HG03521 (cell line): ENCODE data around the gene CDS2.

Experiments used
- ATAC-seq: cut with Tn5 transposase; IDR thresholded peaks from one replicate; pipeline ENCODE4 v1.9.1; 2021; ENCODE audit warnings: mild to moderate bottlenecking, moderate library complexity; ENCODE audit not compliant: unreplicated experiment

Gene CDS2

DNA sequence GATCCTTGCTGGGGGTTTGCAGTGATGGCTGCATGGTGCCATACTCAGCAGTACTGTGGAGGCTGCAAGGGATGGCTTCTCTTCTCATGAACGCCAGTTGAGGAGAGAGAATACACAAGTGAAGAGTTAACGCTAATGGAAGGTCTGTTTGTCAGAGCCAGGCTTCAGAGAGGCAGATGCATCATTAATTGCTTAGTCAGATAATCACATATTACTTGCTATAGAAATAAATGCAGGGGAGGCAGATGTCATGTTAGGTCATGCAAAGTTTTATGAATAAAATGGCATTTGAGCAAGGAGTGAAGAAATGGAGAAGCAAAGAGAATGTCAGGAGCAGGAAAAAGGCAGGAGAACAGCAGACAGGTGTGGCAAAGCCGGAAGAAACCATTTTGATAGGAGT is 51.2 kb downstream of the CDS2 start:
- ATAC-seq = no peak

DNA sequence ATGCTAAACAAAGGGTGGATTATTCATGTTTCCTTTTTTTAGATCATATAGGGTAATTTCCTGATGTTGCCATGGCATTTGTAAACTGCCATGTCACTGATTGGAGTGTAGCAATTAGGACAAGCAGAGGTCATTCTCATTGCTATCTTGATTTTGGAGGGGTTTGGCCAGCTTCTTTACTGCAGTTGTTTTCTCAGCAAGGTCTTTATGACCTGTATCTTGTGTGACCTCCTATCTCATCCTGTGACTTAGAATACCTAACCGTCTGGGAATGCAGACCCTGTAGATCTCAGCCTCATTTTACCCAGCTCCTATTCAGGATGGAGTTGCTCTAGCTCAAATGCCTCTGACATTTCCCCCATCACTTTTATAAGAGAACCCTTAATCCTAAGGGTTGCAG is 53.6 kb downstream of the CDS2 start:
- no peak for ATAC-seq

DNA sequence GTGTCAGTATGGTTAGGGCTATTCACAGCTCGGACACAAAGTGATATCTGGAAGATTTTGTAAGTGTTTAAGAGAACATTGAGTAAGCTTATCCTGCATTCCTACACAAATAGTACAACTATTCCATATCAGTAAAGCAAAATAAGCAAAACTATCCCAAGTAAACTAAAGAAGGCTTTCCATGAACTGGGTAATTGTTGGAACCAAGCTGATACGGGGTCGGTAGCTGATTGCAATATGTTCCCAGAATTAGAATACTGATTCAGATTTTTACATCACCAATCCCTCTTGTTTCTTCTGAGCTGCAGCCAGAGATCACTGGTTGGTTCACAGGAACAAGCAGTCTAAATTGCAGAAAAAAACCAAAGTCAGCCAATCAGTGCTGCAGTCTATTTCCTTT is 54.1 kb downstream of the CDS2 start:
- ATAC-seq = no peak

DNA sequence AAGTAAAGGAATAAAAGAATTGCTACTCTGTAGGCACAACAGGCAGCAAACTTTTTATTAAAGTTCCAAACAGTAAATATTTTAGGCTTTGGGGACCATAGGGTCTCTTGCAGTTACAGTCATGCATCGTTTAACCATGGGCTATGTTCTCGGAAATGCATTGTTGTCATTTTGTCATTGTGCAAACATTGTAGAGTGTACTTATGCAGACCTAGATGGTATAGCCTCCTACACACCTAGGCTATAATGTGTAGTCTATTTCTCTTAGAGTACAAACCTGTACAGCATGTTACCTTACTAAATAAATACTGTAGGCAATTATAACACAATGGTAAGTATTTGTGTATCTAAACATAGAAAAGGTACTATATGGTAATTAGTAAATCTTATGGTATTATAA is 54.7 kb downstream of the CDS2 start:
- ATAC-seq = no peak

DNA sequence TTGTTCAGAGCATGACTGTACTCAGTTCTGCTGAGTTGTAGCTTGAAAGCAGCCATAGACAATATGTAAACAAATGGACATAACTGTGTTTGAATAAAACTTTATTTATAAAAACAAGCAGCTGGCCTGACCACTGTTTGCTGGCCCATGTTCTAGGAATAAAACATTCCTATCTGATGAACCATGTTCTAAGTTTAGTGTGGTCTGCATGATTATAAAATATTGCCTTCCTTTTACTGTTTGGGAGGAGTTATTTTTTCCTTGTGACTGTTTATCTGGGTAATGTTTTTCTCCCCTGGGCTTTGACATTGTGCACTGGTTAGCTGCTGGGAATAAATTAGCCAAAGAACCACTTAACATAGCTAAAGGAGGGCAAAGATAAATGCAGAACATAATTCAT is 55.1 kb downstream of the CDS2 start:
- ATAC-seq = no peak

DNA sequence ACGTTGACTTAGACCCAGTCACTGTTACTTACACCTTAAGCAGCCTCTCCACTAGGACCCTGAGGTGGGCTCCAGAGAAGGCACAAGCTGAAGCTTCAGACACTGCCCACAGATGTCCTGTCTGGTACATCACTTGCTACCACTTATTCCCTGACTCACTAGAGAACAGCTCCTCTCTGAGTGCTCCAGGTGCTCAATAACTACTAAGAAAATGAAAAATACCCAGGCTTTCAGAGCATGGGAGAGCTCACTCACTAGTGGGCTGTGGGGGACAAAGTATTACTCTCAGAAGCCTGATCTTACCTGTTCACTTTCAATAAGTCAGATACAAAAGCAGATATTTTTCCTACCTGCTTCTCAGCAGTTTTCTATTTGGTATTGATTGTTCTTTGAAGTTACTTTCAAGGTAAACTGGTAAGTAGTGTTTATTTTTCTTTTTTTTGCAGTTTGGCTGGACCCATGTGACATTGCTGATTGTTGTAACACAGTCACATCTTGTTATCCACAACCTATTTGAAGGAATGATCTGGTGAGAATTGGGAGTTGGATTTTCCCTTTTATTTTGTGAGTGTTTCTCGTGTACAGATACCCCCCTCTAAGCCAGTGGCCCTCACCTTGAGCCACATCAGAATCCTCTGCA is 55.9 kb downstream of the CDS2 start:
- ATAC-seq = no peak

DNA sequence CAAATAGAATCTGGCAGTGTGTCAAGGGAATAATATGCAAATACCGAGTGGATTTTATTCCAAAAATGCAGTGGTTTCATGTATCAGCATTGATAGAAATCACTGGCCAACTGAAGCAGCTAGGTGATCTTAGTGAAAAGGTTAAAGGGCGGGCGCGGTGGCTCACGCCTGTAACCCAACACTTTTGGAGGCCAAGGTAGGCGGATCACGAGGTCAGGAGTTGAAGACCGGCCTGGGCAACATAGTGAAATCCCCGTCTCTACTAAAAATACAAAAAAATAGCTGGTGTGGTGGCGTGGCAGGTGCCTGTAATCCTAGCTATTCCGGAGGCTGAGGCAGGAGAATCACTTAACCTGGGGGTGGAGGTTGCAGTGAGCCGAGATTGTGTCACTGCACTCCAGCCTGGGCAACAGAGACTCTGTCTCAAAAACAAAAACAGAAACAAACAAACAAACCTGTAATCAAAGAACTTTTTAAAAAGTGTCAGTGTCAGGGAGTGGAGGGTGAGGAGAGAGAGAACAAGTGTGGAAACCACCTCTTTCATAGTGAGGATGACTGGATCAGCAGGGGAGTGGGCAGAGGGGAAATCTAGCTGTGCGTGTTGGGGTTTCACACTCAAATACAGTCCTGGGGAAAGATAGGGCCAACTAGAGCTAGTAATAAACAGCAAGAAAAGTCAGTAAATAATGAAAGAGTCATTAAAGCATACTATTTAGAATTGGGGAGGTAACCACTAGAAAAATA is 57.1 kb downstream of the CDS2 start:
- no peak for ATAC-seq

DNA sequence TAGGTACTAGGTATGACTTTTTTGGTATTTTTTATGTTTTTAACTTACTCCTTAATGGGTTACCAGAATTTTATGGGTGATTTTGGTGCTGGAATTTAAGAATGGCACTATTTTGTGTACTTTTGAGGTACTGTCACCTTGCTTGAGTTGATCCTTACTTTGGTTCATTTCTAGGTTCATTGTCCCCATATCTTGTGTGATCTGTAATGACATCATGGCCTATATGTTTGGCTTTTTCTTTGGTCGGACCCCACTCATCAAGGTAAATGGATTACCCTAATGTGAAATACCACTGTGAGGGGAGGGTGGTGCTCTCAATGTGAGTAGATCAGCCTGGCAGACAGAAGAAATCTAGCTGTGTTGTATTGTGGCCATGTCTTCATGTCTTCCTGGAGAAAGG is 57.9 kb downstream of the CDS2 start:
- ATAC-seq = no peak

DNA sequence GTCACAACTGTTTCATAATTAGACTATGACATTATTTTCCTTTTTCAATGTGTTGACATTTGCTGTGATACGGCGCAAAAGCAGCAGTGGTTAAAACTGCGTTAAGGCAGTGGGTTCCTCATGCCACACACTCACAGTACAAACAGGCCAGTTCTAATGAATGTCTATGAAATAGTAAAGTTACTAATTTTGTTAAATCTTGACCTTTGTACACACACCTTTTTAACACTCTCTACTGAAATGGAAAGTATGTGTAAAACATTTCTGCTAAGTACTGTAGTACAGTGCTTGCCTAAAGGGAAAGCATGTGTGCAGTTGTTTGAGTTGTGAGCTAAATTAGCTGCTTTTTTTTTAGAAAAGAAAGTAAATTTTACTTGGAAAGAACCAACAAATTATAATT is 60.3 kb downstream of the CDS2 start:
- no peak for ATAC-seq

DNA sequence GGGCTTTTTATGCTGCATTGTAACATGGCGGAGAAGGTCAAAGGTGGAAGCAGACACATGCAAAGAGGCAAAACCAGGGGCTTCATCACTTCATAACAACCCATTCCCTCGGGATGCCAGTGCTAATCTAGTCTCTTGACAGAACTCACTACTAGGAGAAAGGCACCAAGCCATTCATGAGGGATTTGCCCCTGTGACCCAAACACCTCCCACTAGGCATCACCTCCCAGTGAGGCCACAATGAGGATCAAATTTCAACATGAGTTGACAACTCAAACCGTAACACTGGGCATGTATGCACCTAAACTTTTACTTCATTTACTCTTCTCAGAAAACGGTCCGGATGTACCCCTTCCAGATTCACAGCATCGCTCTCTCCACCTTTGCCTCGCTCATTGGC is 61.9 kb downstream of the CDS2 start:
- ATAC-seq = no peak

DNA sequence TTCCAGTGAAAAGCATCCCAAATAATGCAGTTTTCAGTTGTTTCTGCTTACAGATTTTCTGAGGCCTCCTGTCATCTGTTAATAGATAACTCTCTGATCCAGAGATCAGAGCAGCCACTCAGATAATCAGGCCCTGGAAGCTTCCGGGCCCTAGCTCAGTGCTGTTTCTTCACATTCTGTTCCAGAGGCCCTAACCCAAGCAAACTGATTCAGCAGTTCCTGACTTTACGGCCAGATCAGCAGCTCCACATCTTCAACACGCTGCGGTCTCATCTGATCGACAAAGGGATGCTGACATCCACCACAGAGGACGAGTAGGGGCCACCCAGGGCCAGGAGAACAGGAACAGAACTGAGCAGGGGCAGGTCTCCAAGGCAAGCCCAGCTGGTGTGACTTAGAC is 63.1 kb downstream of the CDS2 start:
- no peak for ATAC-seq

DNA sequence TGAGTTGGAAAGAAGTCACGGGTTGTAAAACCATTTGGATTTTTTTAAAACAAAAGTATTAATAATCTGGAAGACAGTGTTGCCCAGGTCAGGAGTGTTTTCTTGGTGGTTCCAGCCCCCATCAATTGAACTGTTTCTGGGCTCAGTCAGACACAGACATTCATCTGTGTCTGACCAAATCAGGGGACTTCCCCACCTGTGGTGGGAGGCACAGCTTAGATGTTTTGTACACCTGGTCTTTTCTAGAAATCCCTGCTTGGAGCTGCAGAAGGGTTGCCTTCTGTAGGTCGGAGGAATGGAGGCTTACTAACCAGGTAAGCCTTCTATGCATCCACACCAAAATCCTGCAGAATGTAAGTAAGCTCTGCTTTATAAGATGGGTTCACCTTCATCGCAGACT is 63.6 kb downstream of the CDS2 start:
- no peak for ATAC-seq

DNA sequence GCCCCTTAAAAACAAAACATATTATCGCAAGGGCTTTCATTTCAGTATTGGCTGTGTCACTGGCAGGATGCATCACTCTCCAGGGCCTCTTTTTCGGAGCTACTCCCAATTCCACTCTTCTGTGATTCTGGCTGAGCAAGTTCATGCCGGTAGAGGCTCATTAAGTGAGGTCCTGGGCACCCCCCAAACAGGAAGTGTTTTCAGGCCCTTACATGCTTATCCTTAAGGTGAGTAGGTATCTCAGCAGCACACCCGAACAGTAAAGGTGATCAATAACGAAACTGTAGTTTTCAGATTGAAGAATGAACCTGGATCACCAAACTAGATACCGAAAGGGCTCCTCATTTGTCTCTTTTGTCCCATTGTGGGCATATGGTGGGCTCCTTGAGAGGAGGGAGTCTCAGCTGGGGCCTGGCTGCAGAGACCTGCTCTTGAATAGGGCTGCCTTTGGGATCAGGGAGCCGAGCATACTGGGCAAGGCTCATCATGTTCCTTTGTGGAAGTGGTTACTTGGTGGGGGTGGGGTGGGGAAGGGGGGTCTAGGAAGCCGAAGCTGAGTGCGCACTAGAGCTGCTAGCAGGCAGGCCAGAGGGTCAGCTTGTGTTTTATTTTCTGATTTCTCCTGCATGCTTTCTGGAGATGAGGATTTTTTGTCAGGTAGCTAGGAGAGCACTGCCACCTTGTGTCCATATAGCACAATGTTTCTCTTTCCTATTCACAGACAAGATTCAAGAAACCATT is 65.2 kb downstream of the CDS2 start:
- ATAC-seq = peak; percentile 52

DNA sequence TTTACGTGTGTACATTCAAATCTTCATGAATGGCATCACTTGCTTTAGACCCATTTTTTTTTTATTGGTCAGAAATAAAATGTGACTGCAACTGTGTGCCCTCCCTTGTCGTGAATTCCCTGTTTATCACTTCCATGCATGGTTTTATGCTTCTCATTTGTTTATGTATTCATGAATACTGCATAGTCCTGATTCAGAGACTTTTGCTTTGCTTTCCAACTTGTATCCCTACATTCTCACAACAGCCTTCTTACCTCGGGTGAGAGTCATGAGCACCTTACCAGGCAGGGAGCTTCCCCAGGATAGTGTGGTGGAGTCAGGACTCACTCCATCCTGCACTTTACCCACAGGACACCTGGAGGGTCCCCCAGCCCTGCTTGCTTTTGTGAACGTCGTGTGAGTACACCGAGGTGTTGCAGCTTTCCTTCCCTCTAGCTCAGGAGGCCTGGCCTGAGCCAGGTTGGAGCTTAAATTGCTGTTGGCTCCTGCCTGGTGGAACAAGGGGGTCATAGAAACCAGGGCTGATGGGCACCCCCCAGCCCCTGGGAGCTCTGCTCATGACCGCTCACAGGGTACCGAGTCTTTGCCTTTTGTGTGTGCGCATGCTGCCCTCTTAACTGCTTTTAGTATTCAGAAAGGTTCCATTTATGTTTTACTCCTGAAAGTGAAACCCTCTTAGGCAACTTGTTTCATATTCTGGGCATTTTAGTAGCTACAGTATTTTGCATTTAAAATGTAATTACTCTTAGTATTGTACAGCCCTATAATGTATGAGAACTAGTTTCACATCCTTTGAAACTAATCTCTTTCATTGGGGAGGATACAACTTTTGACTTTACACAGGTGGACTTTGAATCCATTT is 66.0 kb downstream of the CDS2 start:
- no peak for ATAC-seq

DNA sequence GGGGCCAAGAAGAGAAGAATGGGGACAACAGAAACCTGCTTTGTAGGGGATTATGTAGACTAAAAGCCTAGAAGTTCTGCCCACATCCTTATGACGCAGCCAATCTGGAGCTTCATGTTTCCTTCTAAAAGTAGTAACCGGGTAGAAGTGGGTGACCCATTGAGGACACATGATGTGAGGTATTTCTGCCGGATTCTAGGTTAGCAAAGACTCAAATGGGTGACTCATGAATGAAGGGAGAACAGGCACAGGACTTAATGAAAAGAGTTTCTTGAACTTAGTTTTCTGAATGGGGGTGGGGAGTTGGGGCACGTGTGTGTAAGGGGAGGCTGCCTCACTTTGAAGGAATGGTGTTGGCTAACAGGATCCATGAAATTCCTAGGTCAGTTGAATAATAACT is 68.8 kb downstream of the CDS2 start:
- no peak for ATAC-seq

DNA sequence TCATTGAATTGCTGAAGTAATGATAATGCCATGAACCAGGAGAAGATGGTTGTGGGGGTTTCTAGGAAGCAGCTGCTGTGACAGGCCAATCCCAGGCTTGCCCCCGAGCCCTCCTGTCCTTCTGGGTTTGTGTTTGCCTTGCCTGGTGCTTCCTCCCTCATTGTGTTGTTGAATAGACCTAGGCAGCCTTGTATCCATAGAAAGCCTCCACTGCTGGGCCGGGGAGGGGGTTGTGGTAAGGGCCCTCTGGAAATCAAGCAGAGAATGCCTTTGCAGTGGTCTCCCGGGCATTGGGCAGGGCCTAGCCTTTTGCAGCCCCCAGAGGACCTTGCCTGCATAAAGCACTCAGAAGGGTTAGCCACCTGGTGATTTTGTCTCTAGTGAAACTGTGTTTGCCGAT is 69.3 kb downstream of the CDS2 start:
- no peak for ATAC-seq

DNA sequence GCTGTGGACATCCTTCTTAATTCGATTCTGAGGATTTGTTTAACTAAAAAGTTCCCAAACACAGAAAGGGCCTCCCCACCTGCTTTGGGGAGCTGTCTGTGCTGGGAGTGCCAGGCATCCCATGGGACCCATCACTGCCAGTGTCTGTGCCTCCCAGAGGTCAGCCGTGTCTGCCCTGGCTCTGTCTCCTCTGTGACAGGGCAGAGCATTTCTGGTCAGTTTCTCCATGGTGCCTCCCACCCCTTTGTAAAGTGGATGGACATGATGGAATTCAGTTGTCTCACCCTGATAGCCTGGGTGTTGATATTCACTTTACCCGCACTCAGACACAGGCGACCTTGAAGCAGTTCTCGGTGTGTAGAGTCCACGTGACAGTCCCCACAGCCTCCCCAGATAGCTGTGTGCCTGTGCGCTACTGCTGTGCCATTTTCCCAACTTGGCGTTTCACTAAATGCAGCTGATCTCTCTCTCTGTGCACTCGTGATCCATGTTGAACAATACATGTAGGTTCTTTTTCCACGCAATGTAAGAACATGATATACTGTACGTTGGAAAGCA is 70.5 kb downstream of the CDS2 start:
- ATAC-seq = no peak

DNA sequence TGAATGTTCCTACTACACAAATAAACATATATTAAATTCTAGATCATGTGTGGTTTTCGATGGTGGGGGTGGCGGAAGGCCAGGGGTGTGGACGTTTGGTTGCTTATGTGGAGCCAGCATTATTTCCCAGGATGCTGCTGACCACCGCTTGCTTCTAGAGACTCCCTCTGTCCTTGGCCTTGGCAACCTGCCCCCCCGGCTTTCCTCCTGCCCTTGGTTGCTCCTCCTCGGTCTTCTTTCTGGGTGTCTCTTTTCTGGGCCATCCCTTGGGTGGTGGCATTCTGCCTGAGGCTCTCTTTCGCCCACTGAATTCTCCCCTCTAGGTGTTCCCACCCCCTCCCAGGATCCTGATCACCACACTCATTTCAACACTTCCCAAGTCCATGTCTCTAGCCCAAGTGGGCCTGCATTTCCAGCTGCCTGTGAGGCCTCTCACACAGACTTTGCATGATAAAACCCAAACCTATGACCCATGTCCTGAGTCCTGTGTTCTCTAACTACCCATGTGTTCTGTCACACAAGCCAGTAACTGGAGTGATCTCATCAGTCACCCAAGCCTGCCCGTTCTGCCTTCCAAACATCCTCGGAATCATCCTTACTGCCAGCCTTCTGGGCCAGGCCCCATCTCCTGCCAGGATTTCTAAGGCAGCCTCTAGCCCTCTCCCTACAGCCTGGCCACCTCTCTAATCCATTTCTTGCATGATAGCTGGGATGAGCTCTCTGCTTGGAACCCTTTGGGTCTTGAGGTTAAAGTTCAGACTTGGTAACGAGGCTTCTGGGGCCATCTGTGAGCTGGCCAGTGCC is 71.2 kb downstream of the CDS2 start:
- no peak for ATAC-seq

DNA sequence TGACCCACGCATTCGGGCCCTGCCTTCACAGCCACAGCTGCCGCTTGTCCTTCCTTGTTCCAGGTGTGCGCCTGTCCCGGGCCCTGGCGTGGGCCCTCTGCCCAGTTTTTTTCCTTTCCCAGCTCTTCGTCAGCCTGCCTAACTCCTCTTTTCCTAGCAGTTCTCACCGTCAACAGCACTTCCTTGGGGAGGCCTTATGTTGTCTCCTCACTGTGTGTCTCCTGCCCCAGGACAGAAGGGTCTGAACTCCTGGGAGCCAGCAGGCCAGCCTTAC is 71.8 kb downstream of the CDS2 start:
- ATAC-seq = no peak

DNA sequence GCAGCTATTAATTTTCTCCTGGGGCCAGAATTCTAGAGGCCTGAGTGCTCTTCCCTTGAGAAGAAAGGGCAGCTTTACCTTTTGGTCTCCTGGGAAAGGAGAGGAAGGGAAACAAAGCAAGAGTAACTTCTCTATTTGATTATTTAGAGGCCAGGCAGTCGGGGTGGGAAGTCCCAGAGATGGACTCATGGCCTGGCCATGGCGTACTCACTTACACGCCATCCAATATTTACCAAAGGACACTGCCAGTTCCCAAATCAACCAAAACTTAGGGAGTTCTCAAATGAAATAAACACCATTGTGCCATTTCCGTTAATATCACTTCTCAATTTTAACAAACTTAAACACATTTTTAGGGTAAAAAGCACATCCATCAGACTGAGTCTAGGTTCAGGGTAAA is 76.6 kb downstream of the CDS2 start:
- no peak for ATAC-seq
